ENCODE results near the gene SCML1. TPM values are rescaled to one million over a fixed set of nuclear protein-coding genes. Genes with fewer than 3 reads are reported as not detected.

SCML1 gene
- total RNA-seq, 1 experiment from 2014 or later: 10.4 TPM

DNA sequence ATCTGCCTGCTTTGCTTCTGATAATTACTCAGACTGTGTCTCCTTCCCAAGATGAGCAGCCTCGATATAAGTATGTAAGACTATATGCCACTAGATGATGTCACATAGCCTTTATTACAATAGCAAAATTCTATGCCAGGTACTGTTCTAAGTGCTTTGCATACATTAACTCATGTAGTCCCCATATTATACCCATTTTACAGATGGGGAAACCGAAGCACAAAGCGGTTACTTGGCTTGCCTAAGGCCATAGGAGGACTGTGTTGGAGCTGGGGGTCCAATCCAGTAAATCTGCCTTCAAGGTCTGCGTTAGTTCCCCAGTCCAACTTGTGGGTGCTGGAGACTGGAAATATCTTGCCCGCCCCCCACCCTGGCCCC is 826 bp upstream of the SCML1 start:
- no peak for DNase-seq (ENCODE audit: low read depth)
- in situ Hi-C loops (cut with HindIII; ENCODE audit: low pct_unique_long_range_greater_than_20kb, low sequenced_read_pairs): no loop called here

DNA sequence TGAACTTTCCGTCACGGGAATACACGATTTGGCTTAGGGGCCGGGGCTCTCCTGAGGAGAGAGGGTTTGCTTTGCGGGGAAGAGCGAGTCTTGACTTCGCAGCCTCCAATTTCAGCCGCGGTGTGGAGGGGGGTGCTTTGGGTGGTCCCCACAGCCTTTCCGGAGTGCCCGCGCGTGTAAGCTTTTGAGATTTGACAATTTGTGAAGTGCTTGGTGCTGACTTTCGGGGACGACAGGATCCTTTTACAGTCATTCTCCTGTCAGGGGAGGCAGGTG is 355 bp downstream of the SCML1 start:
- in situ Hi-C loops (cut with HindIII; ENCODE audit: low pct_unique_long_range_greater_than_20kb, low sequenced_read_pairs): no loop called here
- no peak for DNase-seq (ENCODE audit: low read depth)

DNA sequence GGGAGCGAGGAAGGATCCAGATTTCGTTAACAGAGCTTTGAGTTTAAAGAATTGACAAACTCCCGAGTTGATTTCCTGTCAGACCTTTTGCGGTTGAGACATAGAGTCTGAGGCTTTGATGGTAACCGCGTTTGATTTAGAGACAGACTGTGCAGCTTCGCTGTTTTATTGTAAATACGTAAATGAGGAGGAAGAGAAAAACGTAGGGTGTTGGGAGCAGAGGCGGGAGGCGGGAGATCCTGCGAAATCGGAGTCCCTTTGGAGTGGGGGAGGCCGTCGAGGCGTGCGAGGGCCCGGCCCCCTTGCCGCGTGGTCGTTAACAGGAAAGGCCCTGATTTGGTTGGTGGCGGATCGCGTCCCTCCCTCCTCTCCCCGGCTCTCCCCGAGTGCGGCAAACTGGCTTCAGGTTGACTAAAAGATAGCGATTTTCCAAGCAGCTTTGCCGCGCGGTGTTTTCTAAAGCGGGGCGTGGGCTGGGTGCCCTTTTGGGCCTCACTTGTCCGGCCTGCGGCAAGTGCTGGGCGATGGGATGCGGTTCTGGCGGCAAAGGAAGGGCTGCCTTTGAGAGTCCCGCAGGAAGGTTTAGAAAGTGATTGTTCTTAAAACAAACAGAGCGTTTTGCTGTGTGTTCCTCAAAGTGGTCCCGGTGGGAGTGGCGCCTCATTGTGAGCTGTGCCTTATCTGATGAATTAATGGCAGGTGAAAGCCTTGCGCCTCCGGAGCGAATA is 857 bp downstream of the SCML1 start:
- in situ Hi-C loops (cut with HindIII; ENCODE audit: low pct_unique_long_range_greater_than_20kb, low sequenced_read_pairs): no loop called here
- peak; percentile 52 for DNase-seq (ENCODE audit: low read depth)

DNA sequence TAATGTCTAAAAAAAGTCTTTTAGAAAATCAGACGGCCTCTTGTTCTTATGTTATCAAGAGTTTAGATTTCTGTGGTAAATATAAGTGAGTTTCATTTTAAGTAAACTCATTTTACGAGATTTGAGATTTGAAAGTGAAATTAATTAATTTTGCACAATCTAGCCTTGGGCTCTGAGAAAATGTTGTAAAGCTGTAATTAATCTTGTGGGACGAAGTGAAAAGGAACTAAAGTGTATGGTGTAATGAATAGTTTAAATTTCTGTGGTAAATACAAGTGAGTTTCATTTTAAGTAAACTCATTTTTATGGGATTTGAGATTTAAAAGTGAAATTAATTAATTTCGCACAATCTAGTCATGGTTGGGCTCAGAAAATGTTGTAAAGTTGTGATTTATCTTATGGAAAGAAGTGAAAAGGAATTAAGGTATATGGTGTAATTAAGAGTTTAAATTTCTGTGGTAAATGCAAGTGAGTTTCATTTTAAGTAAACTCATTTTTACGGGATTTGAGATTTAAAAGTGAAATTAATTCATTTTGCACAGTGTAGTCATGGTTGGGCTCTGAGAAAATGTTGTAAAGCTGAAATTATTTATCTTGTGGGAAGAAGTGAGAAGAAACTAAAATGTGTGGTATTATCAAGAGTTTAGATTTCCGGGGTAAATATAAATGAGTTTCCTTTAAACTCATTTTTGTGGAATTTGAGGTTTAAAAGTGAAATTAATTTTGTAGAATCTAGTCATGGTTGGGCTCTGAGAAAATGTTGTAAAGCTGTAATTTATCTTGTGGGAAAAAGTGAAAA is 1.6 kb downstream of the SCML1 start:
- in situ Hi-C loops (cut with HindIII; ENCODE audit: low pct_unique_long_range_greater_than_20kb, low sequenced_read_pairs): no loop called here
- DNase-seq (ENCODE audit: low read depth): no peak

DNA sequence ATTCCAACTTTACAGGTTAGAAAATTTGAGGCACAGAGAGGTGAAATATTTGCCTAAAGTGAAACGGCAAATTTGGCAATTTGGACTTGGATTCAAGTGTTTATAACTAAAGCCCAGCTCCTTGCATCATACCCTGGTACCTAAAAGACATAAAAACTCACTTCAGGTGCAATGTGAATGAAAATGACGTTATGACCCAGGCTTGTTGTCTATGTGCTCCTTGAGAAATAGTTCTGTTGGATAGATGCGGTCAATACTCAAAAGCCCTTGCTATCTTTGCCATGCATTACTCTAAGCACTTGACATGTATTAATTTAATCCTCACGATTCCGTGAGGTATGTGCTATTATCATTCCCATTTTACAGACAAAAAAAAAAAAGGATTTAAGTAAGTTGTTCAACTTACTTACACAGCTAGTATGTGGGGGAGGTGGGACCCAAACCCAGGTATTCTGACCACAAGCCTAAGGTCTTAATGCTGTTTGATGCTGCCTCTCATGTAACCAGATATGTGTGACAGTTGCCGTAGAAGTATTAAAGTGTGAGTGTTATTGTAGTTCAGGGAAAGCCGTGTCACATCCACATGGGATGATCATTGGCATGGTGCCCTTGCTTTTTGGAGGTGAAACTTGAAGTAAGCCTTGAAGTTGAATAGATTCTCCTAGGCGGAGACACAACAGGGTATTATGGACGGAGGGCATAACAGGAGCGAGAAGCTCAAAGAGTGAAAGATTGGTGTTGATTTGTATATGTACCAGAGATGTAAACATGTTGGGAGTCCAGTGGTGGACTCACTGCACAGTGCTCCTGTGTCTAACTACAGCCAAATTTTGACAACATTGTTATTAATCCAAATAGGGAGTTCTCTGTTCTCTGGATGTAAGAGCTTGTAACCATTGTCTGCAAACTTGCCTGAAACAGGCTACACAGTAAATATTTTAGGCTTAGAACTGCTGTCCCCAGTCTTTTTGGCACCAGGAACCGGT is 3.1 kb downstream of the SCML1 start:
- no peak for DNase-seq (ENCODE audit: low read depth)
- in situ Hi-C loops (cut with HindIII; ENCODE audit: low pct_unique_long_range_greater_than_20kb, low sequenced_read_pairs): no loop called here

GRCh38 chrX:17741123-17741511 is 3.8 kb downstream of the SCML1 start:
- in situ Hi-C loops (cut with HindIII; ENCODE audit: low pct_unique_long_range_greater_than_20kb, low sequenced_read_pairs): no loop called here
- DNase-seq (ENCODE audit: low read depth): no peak

DNA sequence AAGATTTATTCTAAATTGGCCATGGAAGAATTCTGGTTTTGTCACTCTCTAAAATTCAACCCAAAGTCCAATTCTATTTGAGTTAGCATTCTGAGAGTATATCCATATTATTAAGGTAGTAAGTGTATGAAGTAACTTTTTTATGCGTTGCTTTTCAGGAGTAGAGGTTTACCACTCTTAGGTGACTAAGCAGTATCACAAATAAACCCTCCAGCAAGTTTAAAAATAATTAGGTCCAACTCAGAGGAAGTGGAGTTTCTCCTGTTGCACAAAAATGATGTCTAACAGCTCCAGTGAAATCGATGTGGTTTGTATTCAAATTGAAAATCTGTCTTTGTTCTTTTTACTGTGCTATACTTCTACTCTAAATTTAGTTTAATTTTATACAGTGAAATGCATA is 6.6 kb downstream of the SCML1 start:
- no peak for DNase-seq (ENCODE audit: low read depth)
- in situ Hi-C loops (cut with HindIII; ENCODE audit: low pct_unique_long_range_greater_than_20kb, low sequenced_read_pairs): no loop called here

DNA sequence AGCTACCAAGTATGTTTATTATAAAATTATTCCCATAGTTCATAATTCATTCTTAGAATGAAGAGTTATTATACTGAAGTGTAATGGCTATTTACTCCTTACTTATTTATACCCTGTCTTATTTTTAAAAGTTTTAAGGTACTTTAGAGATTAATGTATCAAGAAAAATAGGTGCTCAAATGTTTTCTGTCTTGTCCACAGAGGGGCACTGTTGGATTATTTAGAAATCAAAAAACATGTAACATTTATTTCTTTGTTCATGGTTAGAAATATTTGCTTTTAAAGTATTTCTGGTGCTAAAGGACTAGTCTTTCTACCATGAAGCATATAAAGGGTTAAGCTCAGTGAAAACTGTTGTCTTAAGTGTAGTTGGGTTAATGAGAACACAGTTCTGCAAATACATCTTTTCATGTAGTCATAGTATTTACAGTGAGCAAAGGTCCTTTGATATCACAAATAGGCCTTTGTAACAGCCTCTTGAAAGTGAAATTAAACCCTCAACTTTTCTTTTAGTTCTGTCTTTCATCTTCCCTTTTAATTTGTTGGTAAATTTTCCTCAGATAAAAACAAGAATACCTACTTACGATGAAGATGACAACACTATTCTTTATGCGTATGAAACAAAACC is 7.7 kb downstream of the SCML1 start:
- in situ Hi-C loops (cut with HindIII; ENCODE audit: low pct_unique_long_range_greater_than_20kb, low sequenced_read_pairs): no loop called here

GRCh38 chrX:17747692-17748091 is 10.4 kb downstream of the SCML1 start:
- in situ Hi-C loops (cut with HindIII; ENCODE audit: low pct_unique_long_range_greater_than_20kb, low sequenced_read_pairs): no loop called here

More for the DNA sequence above, 7.7 kb downstream of the SCML1 start:
- no peak for DNase-seq (ENCODE audit: low read depth)

GRCh38 chrX:17748684-17749083 is 11.4 kb downstream of the SCML1 start:
- DNase-seq (ENCODE audit: low read depth): no peak
- in situ Hi-C loops (cut with HindIII; ENCODE audit: low pct_unique_long_range_greater_than_20kb, low sequenced_read_pairs): no loop called here

More at GRCh38 chrX:17747692-17748091, 10.4 kb downstream of the SCML1 start:
- no peak for DNase-seq (ENCODE audit: low read depth)

GRCh38 chrX:17750436-17750835 is 13.1 kb downstream of the SCML1 start:
- no peak for DNase-seq (ENCODE audit: low read depth)
- in situ Hi-C loops (cut with HindIII; ENCODE audit: low pct_unique_long_range_greater_than_20kb, low sequenced_read_pairs): no loop called here

GRCh38 chrX:17758382-17758781 is 21.1 kb downstream of the SCML1 start:
- in situ Hi-C loops (cut with HindIII; ENCODE audit: low pct_unique_long_range_greater_than_20kb, low sequenced_read_pairs): no loop called here
- no peak for DNase-seq (ENCODE audit: low read depth)

DNA sequence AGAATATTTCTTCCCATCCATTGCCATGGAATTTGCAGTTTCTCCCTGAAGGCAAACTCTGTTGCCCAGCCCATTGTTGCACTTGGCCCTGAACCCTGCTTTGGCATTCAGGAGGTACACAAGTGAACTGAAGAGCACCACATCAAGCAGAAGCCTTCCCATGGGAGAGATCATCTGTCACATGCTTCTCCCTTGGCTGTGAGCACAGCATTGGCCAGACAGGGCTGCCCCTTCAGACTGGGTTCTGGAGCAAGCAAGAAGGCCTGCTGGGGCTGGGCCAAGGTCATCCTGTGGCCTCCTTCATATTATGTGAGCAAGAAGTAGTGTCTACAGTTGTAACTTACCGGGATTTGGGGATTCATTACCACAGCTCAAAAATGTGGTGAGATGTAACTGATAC is 22.7 kb downstream of the SCML1 start:
- in situ Hi-C loops (cut with HindIII; ENCODE audit: low pct_unique_long_range_greater_than_20kb, low sequenced_read_pairs): no loop called here
- DNase-seq (ENCODE audit: low read depth): no peak

DNA sequence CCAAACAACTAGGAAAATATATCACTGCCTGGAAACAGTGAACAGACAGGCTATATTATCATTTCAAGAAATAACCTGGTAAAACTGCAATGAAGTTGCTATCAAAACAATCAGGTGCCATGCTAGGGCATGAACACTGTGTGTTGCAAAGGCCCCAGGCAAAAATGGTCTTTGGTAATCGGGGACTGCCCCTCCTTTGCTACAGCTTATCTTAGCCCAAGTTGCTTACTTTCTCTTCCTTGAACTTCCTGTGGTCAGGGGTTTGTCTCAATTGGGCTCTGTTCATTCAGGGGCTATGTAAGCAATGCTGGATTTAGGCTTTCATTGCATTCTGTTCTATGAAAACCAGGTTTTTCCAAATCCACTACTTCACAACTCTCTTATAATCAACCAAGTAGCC is 30.4 kb downstream of the SCML1 start:
- in situ Hi-C loops (cut with HindIII; ENCODE audit: low pct_unique_long_range_greater_than_20kb, low sequenced_read_pairs): no loop called here
- DNase-seq (ENCODE audit: low read depth): no peak

DNA sequence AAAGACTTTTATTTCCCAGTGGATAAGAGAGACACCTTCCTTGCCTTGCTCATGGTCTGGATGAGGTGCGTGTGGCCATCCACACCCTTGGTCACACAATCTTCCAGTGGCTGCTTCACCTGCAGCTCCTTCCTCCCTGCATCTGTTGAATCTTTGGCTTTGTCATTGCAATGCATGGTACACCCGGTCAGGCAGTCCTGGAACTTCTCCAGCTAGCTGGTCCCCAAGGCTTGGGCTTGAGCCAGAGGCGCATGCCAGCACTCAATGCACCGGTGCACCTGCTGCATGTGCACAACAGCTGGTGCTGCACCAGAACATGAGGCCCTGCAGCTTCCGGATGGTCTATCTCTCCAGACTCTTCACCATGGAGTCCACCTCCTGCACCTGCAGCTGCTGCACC is 31.7 kb downstream of the SCML1 start:
- no peak for DNase-seq (ENCODE audit: low read depth)
- in situ Hi-C loops (cut with HindIII; ENCODE audit: low pct_unique_long_range_greater_than_20kb, low sequenced_read_pairs): no loop called here

DNA sequence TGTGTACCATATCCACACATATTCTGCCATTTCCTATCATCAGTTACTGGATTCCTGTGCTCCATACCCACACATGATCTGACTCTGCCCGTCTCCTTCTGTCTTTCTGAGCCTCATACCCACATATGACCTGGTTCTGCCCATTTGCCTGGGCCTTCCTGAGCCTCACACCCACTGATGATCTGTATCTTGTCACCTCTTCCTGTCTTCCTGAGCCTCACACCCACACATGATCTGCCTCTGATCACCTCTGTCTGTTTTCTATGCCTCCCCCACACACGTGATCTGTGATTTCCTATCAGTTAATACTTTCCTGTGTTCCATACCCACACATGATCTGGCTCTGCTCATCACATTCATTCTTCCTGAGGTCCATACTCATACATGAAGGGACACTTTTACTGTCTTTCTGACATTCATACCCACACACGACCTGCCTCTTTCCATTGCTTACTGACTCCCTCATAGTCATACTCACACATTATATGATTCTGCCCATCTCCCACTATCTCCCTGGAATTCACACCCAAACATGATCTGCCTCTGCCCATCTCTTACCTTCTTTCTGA is 32.5 kb downstream of the SCML1 start:
- no peak for DNase-seq (ENCODE audit: low read depth)
- in situ Hi-C loops (cut with HindIII; ENCODE audit: low pct_unique_long_range_greater_than_20kb, low sequenced_read_pairs): no loop called here

DNA sequence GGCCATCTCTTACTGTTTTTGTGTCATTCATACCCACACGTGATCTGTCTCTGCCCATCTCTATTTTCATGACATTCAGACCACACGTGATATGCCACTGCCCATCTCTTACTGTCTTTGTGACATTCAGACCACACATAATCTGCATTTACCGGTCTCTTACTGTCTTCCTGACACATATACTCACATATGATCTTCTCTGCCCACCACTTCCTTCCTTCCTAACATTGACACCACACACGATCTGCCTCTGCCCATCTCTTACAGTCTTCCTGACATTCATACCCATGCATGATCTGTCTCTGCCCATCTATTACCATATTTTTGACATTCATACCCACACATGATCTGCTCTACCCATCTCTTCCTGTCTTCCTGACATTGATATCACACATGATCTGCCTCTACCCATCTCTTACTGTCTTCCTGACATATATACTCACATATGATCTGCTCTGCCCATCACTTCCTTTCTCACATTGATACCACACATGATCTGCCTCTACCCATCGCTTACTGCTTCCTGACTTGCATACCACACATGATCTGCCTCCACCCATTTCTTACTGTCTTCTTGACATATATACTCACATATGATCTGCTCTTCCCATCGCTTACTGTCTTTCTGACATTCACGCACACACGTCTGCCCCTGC is 36.1 kb downstream of the SCML1 start:
- no peak for DNase-seq (ENCODE audit: low read depth)
- in situ Hi-C loops (cut with HindIII; ENCODE audit: low pct_unique_long_range_greater_than_20kb, low sequenced_read_pairs): no loop called here

GRCh38 chrX:17774053-17774452 is 36.8 kb downstream of the SCML1 start:
- no peak for DNase-seq (ENCODE audit: low read depth)
- in situ Hi-C loops (cut with HindIII; ENCODE audit: low pct_unique_long_range_greater_than_20kb, low sequenced_read_pairs): no loop called here

Data from Caki2 (cell line).